GM18861 (cell line): ENCODE data around the gene TFRC.
"Not testable (repeated sequence)": the region's sequence is repeated elsewhere in the genome, so short reads cannot be mapped to it uniquely, and the experiment has no call there.

Source experiments
- ATAC-seq: cut with Tn5 transposase; IDR thresholded peaks from one replicate; pipeline ENCODE4 v1.9.1; 2021; ENCODE audit not compliant: unreplicated experiment

The TFRC gene

DNA sequence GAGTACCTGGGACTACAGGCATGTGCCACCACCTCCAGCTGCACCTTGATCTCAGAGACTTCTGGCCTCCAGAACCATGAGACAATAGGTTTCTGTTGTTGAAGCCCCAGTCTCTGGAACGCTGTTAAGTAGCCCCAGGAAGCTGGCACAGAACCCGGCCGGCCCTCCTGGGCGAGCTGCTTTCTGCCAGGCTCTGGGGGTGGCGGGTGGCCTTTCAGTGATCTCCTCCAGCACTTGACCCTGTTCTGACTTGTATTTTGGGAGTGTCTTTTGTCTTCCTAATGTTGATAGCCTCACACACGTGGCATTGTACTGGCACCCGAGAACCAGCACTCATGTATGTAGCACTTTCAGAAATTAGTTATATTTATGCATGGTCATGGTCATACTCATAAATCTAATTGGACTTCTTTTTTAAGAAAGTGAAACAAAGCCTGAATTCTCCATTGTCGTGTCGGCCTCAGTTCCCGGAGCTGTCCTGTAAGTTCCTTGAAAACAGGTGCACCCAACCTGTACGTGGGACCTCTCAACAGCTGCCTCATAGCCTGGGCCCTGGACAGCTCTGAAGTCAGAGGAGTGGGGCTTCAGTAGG, 74.0 kb downstream of the TFRC start:
- no peak for ATAC-seq

DNA sequence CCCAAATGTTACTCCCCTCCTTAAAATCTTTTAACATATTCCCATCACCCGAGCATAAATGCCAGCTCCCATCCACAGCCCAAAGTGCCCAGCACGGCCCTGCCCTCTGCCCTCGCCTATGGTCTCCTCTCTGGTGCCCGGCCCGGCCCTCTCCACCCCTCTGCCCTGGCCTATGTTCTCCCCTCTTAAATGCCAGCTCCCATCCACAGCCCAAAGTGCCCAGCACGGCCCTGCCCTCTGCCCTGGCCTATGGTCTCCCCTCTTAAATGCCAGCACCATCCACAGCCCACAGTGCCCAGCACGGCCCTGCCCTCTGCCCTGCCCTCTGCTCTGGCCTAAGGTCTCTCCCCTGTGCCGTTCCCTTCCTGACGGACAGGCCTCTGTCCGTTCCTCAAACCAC, 76.6 kb downstream of the TFRC start:
- ATAC-seq: not testable (repeated sequence)

DNA sequence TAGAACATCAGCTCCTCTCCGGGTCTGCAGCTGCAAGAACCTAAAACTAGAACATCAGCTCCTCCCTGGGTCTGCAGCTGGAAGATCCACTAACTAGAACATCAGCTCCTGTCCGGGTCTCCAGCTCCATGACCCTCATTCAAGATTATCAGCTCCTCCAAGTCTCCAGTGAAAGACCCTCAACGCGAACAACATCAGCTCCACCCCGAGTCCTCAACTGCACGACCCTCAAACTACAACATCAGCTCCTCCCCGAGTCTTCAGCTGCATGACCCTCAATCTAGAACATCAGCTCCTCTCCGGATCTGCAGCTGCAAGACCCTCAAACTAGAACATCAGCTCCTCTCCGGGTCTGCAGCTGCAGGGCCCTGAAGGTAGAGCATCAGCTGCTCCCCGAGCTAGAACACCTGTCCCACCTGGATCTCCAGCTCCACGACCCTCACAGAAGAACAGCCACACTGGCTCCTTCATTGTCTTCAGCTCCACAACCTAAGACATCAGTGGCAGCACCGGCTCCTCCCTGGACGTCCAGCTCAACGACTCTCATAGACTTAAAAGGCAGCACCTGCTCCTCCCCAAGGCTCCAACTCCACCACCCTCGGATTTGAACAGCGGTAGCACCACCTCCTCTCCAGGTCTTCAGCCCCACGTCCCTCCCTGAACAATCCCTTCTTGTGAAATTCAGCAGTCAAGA, 77.4 kb downstream of the TFRC start:
- not testable (repeated sequence) for ATAC-seq

DNA sequence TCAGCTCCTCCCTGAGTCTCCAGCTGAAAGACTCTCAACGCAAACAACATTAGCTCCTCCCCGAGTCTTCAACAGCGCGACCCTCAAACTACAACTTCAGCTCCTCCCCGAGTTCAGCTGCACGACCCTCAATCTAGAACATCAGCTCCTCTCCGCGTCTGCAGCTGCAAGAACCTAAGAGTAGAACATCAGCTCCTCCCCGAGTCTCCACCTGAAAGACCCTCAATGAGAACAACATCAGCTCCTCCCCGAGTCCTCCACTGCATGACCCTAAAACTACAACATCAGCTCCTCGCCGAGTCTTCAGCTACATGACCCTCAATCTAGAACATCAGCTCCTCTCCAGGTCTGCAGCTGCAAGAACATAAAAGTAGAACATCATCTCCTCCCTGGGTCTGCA, 78.3 kb downstream of the TFRC start:
- ATAC-seq: no peak

DNA sequence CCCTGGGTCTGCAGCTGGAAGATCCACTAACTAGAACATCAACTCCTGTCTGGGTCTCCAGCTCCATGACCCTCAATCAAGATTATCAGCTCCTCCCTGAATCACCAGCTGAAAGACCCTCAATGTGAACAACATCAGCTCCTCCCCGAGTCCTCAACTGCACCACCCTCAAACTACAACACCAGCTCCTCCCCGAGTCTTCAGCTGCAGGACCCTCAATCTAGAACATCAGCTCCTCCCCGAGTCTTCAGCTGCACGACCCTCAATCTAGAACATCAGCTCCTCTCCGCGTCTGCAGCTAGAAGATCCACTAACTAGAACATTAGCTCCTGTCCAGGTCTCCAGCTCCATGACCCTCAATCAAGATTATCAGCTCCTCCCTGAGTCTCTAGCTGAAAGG, 79.2 kb downstream of the TFRC start:
- ATAC-seq: not testable (repeated sequence)

DNA sequence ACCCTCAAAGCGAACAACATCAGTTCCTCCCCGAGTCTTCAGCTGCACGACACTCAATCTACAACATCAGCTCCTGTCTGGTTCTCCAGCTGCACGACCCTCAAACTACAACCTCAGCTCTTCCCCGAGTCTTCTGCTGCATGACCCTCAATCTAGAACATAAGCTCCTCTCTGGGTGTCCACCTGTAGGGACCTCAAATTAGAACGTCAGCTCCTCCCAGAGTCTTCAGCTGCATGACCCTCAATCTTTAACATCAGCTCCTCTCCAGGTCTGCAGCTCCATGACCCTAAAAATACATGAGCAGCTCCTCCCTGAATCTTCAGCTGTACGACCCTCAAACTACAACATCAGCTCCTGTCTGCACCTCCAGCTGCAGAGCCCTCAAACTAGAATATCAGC, 80.7 kb downstream of the TFRC start:
- not testable (repeated sequence) for ATAC-seq

DNA sequence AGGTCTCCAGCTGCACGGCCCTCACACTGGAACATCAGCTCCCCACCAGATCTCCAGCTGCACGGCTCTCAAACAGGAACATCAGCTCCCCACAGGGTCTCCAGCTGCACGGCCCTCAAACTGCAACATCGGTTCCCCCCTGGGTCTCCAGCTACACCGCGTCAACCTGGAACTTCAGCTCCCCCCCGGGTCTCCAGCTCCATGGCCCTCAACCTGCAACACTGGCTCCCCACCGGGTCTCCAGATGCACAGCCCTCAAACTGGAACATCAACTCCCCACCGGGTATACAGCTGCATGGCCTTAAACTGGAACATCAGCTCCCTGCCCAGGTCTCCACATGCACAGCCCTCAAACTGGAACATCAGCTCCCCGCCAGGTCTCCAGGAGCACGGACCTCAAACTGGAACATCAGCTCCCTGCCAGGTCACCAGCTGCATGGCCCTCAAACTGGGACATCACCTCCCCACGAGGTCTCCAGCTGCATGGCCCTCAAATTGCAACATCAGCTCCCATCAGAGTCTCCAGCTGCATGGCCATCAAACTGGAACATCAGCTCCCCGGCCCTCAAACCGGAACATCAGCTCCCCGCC, 81.4 kb downstream of the TFRC start:
- not testable (repeated sequence) for ATAC-seq

DNA sequence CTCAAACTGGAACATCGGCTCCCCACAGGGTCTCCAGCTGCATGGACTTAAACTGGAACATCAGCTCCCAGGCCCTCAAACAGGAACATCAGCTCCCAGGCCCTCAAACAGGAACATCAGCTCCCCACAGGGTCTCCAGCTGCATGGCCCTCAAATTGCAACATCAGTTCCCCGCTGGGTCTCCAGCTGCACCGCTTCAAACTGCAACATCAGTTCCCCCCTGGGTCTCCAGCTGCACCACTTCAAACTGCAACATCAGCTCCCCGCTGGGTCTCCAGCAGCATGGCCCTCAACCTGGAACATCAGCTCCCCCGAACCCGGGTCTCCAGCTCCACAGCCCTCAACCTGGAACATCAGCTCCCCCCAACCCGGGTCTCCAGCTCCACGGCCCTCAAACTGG, 82.0 kb downstream of the TFRC start:
- no peak for ATAC-seq
